Left renal cortex interstitium (tissue), 4 donors: ENCODE results near the gene DAAM2. TPM values are rescaled to one million over a fixed set of nuclear protein-coding genes. Genes with fewer than 3 reads are reported as not detected.

ENCODE experiments used
- DNase-seq, 4 donors: peaks; one replicate each; pipeline ENCODE4 v3.0.0-alpha.2; 2013; ENCODE audit warnings: low read depth in 4 of 4, low spot score in 2 of 4, missing footprints in 1 of 4
- polyA plus RNA-seq, 4 donors: library from polyadenylated mRNA; unstranded; fragments of 120-200 nt; gene quantifications; one replicate each; pipeline ENCODE4 v1.2.1, GENCODE V29; 2013; ENCODE audit not compliant: insufficient read length in 4 of 4

The DAAM2 gene
- polyA plus RNA-seq, 4 donors = 27.2 to 29.0 (median 28.2) TPM

DNA sequence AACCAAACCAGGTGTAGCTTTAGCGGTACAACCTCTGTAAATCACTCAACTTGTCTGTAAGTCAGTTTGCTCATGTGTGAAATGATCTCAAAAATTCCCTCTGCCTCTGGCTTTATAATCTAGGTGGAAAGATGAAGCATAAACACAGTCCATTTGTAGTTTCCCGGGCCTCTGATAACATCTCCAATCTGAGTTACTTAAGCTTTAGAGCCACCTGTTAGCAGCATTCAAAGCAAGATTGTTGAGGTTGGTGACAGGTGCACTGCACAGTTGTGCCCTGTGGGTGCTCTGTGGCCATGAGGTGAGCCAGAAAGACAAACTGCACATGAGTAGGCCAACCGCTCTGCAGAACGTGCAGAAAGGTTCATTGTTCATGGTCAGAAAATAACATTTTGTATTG is 88.4 kb downstream of the DAAM2 start:
- no peak for DNase-seq

- DNase-seq = no peak
These were observed 89.8 kb downstream of the DAAM2 start for GRCh38 chr6:39881851-39882530.

DNA sequence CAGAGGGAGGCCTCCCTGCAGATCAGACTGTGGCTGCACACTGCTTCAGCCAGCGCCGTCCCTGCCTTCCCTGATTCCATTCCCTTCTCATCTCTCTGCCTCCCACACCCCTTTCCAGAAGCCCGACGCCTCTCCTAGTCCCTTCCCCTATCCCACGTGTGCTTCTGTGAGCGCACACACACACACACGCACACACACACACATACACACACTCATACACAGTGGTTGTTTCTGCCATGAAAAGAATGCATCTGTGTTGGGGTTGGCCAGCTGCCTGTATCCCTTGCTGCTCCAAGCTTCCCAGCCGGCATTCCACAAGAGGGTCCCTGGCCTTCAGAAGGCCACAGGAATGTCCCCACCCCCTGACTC is 90.3 kb downstream of the DAAM2 start:
- peak; percentile 58 to 78 (median 70) for DNase-seq

DNA sequence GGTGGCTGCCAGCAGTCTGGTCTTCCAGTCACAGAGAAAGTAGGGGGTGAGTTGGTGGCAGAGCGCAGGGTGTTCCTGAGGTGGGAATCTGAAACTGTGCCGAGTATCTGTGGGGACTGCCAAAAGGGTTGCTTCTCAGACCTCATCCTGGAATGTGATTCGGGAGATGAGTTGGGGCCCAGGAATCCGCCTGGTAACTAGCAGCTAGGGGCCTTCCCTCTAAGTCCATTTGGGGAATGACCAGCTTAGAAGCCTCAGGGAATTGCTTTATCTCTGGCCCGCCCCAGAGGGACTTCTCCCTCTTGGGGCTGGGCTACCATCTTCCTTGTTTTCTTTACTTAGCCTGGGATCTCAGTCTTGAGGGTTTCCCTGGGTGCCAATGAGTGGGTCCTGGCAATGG is 92.5 kb downstream of the DAAM2 start:
- no peak for DNase-seq

GRCh38 chr6:39885691-39886090 is 93.5 kb downstream of the DAAM2 start:
- no peak for DNase-seq

- no peak for DNase-seq
These were observed 94.7 kb downstream of the DAAM2 start for GRCh38 chr6:39886871-39887270.

DNA sequence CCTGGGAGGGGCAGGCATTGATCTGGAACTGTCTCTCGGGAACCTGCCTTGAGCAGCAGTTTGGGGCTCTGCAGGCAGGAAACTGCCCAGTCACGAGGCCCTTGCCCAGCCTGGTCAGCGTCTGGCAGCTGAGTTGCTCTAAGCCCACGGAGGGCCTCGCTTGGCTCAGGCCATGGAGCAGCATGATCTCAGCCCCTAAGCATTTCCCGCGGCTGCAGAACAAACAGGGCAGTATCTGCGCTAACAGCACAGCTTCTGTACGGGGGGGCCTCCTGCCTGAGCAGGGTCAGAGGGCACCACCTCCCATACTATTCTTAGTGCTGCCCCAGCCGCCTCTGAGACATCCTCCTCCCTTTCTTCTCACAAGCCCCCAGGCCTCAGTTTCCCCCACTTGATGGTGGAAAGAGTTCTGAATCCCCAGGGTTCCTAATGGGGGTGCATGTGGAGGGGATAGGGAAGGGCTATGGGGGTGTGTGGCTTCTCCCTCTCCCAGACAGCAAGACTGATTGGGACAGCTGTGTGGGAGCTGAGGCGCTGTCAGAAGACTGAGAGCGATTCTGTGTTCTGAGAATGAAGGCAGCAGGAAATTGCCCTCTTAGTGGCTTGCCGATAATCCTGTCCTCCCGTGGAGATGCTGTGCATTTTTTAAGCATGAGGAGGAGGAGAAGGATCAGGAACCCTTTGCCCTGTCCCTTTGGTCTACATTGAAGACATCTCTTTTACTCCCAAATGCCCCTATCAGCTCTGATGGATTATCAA is 95.7 kb downstream of the DAAM2 start:
- DNase-seq = peak in 1 of 4 donors; percentile 44

- DNase-seq = no peak
These were observed 97.1 kb downstream of the DAAM2 start for GRCh38 chr6:39889229-39889628.

- DNase-seq = no peak
These were observed 99.2 kb downstream of the DAAM2 start for GRCh38 chr6:39891353-39891752.

DNA sequence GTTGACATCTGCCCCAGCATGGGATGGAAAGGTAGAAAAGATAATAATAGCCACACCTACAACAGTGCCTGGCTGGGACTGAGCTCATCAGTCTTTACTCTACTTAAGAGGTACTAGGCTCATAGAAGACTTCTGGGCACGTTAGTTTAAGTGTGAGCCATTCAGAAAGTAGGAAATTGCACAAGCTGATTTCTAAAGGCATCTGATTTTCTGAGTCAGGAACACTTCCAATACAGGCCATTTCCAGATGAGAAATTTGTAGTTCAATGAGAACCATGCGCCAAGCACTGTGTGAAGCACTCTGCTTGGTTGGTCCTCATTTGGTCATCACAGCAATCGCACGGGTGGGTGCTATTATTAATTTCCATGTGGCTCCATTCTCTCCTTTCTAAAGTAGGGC is 99.8 kb downstream of the DAAM2 start:
- no peak for DNase-seq

- DNase-seq = peak in 2 of 4 donors; percentile 26 to 38
These were observed 100.4 kb downstream of the DAAM2 start for GRCh38 chr6:39892490-39893129.

- no peak for DNase-seq
These were observed 101.1 kb downstream of the DAAM2 start for GRCh38 chr6:39893286-39893685.

- no peak for DNase-seq
These were observed 104.5 kb downstream of the DAAM2 start for GRCh38 chr6:39896701-39897100.

- DNase-seq = no peak
These were observed 105.5 kb downstream of the DAAM2 start for GRCh38 chr6:39897698-39898097.

GRCh38 chr6:39898625-39899024 is 106.4 kb downstream of the DAAM2 start:
- no peak for DNase-seq

DNA sequence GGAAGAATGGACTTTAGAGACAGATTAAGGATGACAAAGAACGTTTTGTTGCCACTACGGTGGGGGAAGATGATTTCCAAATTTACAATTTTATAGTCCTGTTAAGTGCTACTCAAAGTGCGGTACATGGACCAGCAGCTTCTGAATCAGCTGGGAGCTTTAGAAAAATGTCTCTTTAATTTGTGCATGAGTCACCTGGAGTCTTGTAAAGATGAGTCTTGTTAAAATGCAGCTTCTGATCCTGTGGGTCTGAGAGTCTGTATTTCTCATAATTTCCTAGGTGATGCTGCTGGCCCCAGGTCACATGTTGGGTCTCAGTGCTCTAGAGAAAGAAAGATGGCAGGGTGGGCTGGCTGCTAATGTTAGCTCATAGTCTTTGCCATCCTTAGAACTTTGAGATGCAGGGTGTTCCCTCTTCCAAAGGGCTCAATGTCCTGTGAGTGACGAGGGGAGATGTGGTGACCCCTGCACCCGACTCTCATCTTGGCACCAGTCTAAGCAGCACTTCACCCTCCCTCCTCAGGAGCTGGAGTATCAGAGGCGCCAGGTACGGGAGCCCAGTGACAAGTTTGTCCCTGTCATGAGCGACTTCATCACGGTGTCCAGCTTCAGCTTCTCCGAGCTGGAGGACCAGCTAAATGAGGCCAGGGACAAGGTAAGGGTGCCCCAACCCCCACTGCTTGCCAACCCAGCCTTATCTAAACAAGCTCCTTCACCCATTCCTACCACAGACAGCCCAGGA is 107.5 kb downstream of the DAAM2 start:
- DNase-seq = no peak

DNA sequence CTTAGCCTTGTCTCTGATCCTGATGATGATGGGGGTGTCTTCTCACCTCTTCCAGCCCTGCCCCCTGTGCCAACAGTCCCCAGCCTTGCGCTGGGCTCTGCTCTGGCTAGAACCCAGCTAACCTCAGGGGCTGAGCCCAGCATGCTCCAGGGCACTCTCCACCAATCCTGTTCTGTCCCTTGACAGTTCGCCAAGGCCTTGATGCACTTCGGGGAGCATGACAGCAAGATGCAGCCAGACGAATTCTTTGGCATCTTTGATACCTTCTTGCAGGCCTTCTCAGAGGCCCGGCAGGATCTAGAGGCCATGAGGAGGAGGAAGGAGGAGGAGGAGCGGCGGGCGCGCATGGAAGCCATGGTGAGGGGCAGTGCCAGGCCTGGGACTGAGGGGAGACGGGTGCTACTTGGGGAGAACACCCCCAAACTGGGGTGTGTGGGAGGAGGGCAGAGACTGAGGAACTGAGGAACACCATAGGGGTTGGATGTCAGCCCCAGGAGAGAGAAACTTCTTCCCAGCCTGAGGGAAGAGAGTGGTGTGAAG is 109.0 kb downstream of the DAAM2 start:
- no peak for DNase-seq

- DNase-seq = no peak
These were observed 109.5 kb downstream of the DAAM2 start for GRCh38 chr6:39901670-39902069.

GRCh38 chr6:39902136-39902535 is 110.0 kb downstream of the DAAM2 start:
- no peak for DNase-seq

DNA sequence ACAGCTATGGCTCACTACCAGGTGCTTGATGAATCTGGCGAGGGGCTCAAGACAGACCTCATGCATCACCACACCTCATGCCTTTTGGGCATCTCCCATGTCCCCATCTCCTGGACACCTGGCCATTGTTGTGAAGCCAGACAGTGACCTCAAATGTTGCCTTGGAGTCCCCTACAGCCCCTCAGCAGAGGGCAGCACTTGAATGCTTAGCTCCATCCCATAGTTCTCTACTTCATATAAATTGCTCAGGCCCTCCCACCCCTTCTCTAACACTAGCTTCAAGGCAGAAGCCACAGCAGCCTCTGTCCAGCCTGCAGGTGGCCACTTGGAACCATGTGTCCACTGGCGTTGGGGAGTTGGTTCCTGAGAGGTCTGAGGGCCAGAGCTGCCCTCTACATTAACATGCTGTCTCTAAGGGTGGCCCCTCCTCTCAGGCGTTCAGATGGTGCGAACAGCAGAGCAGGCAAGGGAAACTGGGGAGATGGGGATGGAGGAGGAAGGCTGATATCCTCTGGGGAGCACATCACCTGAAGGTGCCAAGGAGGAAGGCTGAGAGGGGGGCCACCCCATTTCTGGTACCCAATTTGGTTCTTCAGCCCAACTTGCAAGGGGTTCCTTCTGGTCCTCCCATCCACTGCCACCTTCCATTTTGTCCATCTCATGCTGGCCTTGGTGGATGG is 110.8 kb downstream of the DAAM2 start:
- no peak for DNase-seq
